H1 (cell line): Measurements from ENCODE around the gene TOP3B. TPM values are rescaled to one million over a fixed set of nuclear protein-coding genes. Genes with fewer than 3 reads are reported as not detected.

Experiments
- CTCF ChIA-PET: fragments of 300-600 bp; sonication (Branson Sonifier 250); formaldehyde crosslinking; loops from one replicate; lab custom pipeline; 2021; ENCODE audit not compliant: partially characterized antibody; lab: Charles Lee
- POLR2A ChIA-PET: fragments of 300-600 bp; sonication (Branson Sonifier 250); formaldehyde crosslinking; loops from one replicate; lab custom pipeline; 2021; ENCODE audit warnings: inconsistent platforms; ENCODE audit not compliant: partially characterized antibody; lab: Charles Lee
- DNase-seq, 2 experiments: peaks; one replicate each; pipeline versions ENCODE4 v3.0.0 to v3.0.0-alpha.2; 2010 to 2022; ENCODE audit warnings: low spot score in 2 of 2, low read depth in 1 of 2, mixed read lengths in 1 of 2
- FAIRE-seq: peaks from 2 replicates; lab custom pipeline; 2011; peaks lifted over from hg19 to GRCh38; lab: Jason Lieb, UNC
- H2AFZ ChIP-seq: 2 replicates; pipeline ENCODE4 v1.8.1; 2012; ENCODE audit warnings: low read length, inconsistent platforms
- H2AK5ac ChIP-seq: 2 replicates; pipeline ENCODE4 v1.6.1; 2013; ENCODE audit warnings: low read depth, low read length
- H2BK120ac ChIP-seq: replicated peaks from 2 replicates; pipeline ENCODE3; 2013; ENCODE audit warnings: low read depth, low read length, inconsistent platforms
- H2BK12ac ChIP-seq: 2 replicates; pipeline ENCODE4 v1.6.1; 2013; ENCODE audit warnings: low read depth, low read length
- H2BK15ac ChIP-seq: 2 replicates; pipeline ENCODE4 v1.6.1; 2013; ENCODE audit warnings: low read length
- H2BK20ac ChIP-seq: 2 replicates; pipeline ENCODE4 v1.6.1; 2013; ENCODE audit warnings: low read length
- H2BK5ac ChIP-seq: 2 replicates; pipeline ENCODE4 v1.6.1; 2013; ENCODE audit warnings: low read depth, low read length
- H3K14ac ChIP-seq: 2 replicates; pipeline ENCODE4 v1.6.1; 2013; ENCODE audit warnings: inconsistent platforms; ENCODE audit not compliant: insufficient read length
- H3K18ac ChIP-seq: 2 replicates; pipeline ENCODE4 v1.6.1; 2013; ENCODE audit warnings: low read length; ENCODE audit errors: extremely low read depth
- H3K23ac ChIP-seq: 2 replicates; pipeline ENCODE4 v1.6.1; 2013; ENCODE audit warnings: inconsistent platforms; ENCODE audit not compliant: insufficient read length
- H3K23me2 ChIP-seq: 2 replicates; pipeline ENCODE4 v1.6.1; 2013; ENCODE audit warnings: low read depth, low read length
- H3K27ac ChIP-seq: 2 replicates; pipeline ENCODE4 v1.6.1; 2011; ENCODE audit warnings: low read depth, low read length, inconsistent platforms
- H3K27me3 ChIP-seq, 4 experiments: replicated peaks in 1 of 4; 1 replicate in 1 of 4; 2 replicates in 3 of 4; pipeline versions ENCODE4 v1.6.1 to v1.8.1; 2011 to 2013; ENCODE audit warnings: low read length in 3 of 4, mild to moderate bottlenecking in 3 of 4, inconsistent platforms in 2 of 4, mixed read lengths in 2 of 4, moderate library complexity in 1 of 4; ENCODE audit not compliant: control insufficient read depth in 3 of 4, insufficient read depth in 3 of 4; ENCODE audit errors: extremely low read depth in 1 of 4
- H3K36me3 ChIP-seq, 4 experiments: 2 replicates each; pipeline versions ENCODE4 v1.6.1 to v1.8.1; 2011 to 2013; ENCODE audit warnings: mild to moderate bottlenecking in 4 of 4, low read length in 3 of 4, moderate library complexity in 2 of 4, control low read depth in 1 of 4, inconsistent platforms in 1 of 4; ENCODE audit not compliant: insufficient read depth in 4 of 4, control insufficient read depth in 2 of 4
- H3K4ac ChIP-seq: replicated peaks from 2 replicates; pipeline ENCODE3; 2013; ENCODE audit warnings: low read length, low read depth, mixed read lengths, inconsistent platforms; ENCODE audit not compliant: insufficient read length
- H3K4me1 ChIP-seq, 4 experiments: replicated peaks in 1 of 4; 1 replicate in 1 of 4; 2 replicates in 3 of 4; pipeline versions ENCODE4 v1.6.1 to v1.8.1; 2011 to 2013; ENCODE audit warnings: low read length in 3 of 4, inconsistent platforms in 2 of 4, mixed read lengths in 1 of 4; ENCODE audit not compliant: insufficient read depth in 4 of 4, control insufficient read depth in 3 of 4
- H3K4me2 ChIP-seq, 2 experiments: 2 replicates each; pipeline versions ENCODE4 v1.6.1 to v1.8.1; 2011 to 2013; ENCODE audit warnings: low read depth in 2 of 2, low read length in 2 of 2, control low read depth in 1 of 2, inconsistent platforms in 1 of 2, mild to moderate bottlenecking in 1 of 2; ENCODE audit not compliant: insufficient read depth in 1 of 2
- H3K4me3 ChIP-seq, 4 experiments: fragments of 200-600, 300-600 bp in 1 of 4; sonication (generic), shearing (Covaris generic), sonication (Bioruptor Twin) in 1 of 4; 2 replicates each; pipeline versions ENCODE4 v1.5.1 to v1.8.1; 2011 to 2016; ENCODE audit warnings: low read length in 4 of 4, low read depth in 3 of 4, control low read depth in 2 of 4, inconsistent platforms in 2 of 4, mild to moderate bottlenecking in 2 of 4, mixed read lengths in 1 of 4, moderate library complexity in 1 of 4; ENCODE audit not compliant: insufficient read depth in 2 of 4; ENCODE audit errors: extremely low read depth in 1 of 4
- H3K56ac ChIP-seq: replicated peaks from 2 replicates; pipeline ENCODE3; 2013; ENCODE audit warnings: low read depth, mild to moderate bottlenecking, mixed read lengths, low read length, inconsistent platforms; ENCODE audit not compliant: insufficient read length
- H3K79me1 ChIP-seq: 2 replicates; pipeline ENCODE4 v1.6.1; 2013; ENCODE audit warnings: low read depth, low read length, control low read depth
- H3K79me2 ChIP-seq, 2 experiments: 2 replicates each; pipeline versions ENCODE4 v1.6.1 to v1.8.1; 2012 to 2013; ENCODE audit warnings: low read length in 2 of 2, mild to moderate bottlenecking in 2 of 2, inconsistent platforms in 1 of 2; ENCODE audit not compliant: insufficient read depth in 2 of 2, control insufficient read depth in 1 of 2
- H3K9ac ChIP-seq, 4 experiments: replicated peaks in 1 of 4; 1 replicate in 1 of 4; 2 replicates in 3 of 4; pipeline versions ENCODE4 v1.6.1 to v1.8.1; 2011 to 2013; ENCODE audit warnings: low read depth in 3 of 4, low read length in 3 of 4, control low read depth in 2 of 4, mild to moderate bottlenecking in 2 of 4, moderate library complexity in 2 of 4, inconsistent platforms in 1 of 4; ENCODE audit errors: extremely low read depth in 1 of 4
- H3K9me3 ChIP-seq, 2 experiments: 2 replicates each; pipeline versions ENCODE4 v1.6.1 to v1.8.1; 2012 to 2013; ENCODE audit warnings: mild to moderate bottlenecking in 2 of 2, moderate library complexity in 2 of 2, control low read depth in 1 of 2, inconsistent platforms in 1 of 2, low read depth in 1 of 2, low read length in 1 of 2, mixed read lengths in 1 of 2; ENCODE audit not compliant: insufficient read depth in 2 of 2
- H4K20me1 ChIP-seq, 2 experiments: replicated peaks in 1 of 2; 2 replicates each; pipeline versions ENCODE3 to v1.8.1; 2011 to 2013; ENCODE audit warnings: inconsistent platforms in 2 of 2, low read length in 2 of 2, mild to moderate bottlenecking in 1 of 2; ENCODE audit not compliant: insufficient read depth in 2 of 2, control insufficient read depth in 1 of 2
- H4K5ac ChIP-seq: 2 replicates; pipeline ENCODE4 v1.6.1; 2013; ENCODE audit warnings: low read length, low read depth, mixed read lengths, inconsistent platforms; ENCODE audit not compliant: insufficient read length
- H4K8ac ChIP-seq: 2 replicates; pipeline ENCODE4 v1.8.0; 2013; ENCODE audit warnings: mild to moderate bottlenecking, moderate library complexity, low read length, inconsistent platforms; ENCODE audit not compliant: insufficient read depth; ENCODE audit errors: extremely low read depth
- H4K91ac ChIP-seq: replicated peaks from 2 replicates; pipeline ENCODE3; 2013; ENCODE audit warnings: low read length, mixed read lengths, inconsistent platforms; ENCODE audit not compliant: insufficient read length
- CTBP2 ChIP-seq: IDR thresholded peaks from 2 replicates; pipeline ENCODE4 v1.7.0; 2011; ENCODE audit warnings: borderline replicate concordance, mild to moderate bottlenecking, moderate library complexity, mixed read lengths, low read length; ENCODE audit not compliant: insufficient read depth, insufficient read length
- EP300 ChIP-seq, 2 experiments: IDR thresholded peaks; 1 replicate in 1 of 2; 2 replicates in 1 of 2; pipeline ENCODE4 v1.6.1; 2011 to 2012; ENCODE audit warnings: low read depth in 2 of 2, low read length in 2 of 2, mild to moderate bottlenecking in 2 of 2, borderline replicate concordance in 1 of 2, inconsistent platforms in 1 of 2, moderate library complexity in 1 of 2
- FOSL1 ChIP-seq: IDR thresholded peaks from 2 replicates; pipeline ENCODE4 v1.6.1; 2011; ENCODE audit warnings: mild to moderate bottlenecking, low read depth, low read length, moderate library complexity; ENCODE audit not compliant: insufficient read depth
- GTF2F1 ChIP-seq: IDR thresholded peaks from 2 replicates; pipeline ENCODE4 v1.6.1; 2012; ENCODE audit warnings: low read depth, low read length, improper control_type of control experiment, borderline replicate concordance
- MAFK ChIP-seq: IDR thresholded peaks from 2 replicates; pipeline ENCODE4 v1.6.1; 2012; ENCODE audit warnings: low read depth, mild to moderate bottlenecking, improper control_type of control experiment, low read length
- ZNF274 ChIP-seq: IDR thresholded peaks from 2 replicates; pipeline ENCODE4 v1.7.0; 2012; ENCODE audit warnings: low read length, borderline replicate concordance; ENCODE audit errors: extremely low read depth
- whole genome bisulfite sequencing, 2 experiments: shearing (Covaris generic) in 1 of 2; methylation state at CpG; one replicate each; pipeline versions ENCODE4 v1.1.6 to v1.1.7; 2013 to 2015; ENCODE audit warnings: low lambda C conversion rate in 2 of 2, mixed read lengths in 2 of 2, inconsistent platforms in 1 of 2, low coverage in 1 of 2, missing lambda C conversion rate in 1 of 2; ENCODE audit not compliant: insufficient replicate concordance in 2 of 2, insufficient coverage in 1 of 2, insufficient read length in 1 of 2; ENCODE audit errors: extremely low coverage in 1 of 2, missing lambda C conversion rate in 1 of 2; 5-methylcytosine and 5-hydroxymethylcytosine counted together
- polyA plus RNA-seq, 7 experiments: library from polyadenylated mRNA; depleted of rRNA in 3 of 7; stranded (reverse) in 5 of 7; unstranded in 2 of 7; fragments of >200 nt in 5 of 7; fragments of 200-250 nt in 2 of 7; gene quantifications; 1 replicate in 5 of 7; 2 replicates in 1 of 7; 4 replicates in 1 of 7; pipeline versions ENCODE4 v1.2.1 to v1.2.3, GENCODE V29; 2011 to 2013; ENCODE audit warnings: missing spikeins in 2 of 7, mixed read lengths in 2 of 7
- total RNA-seq: library from RNA; stranded (reverse); fragmentation: NEBNext Ultra II Directional; extraction: Animal tissue kit (Norgen Biotek cat#: 25700); gene quantifications from 2 replicates; pipeline ENCODE4 v1.2.1, GENCODE V29; 2021

Gene TOP3B
- total and polyA plus RNA-seq, 2 of the 8 experiments (the other 6 are each of a cell fraction or from before 2014, with no cell fraction given): 30.4 to 52.8 TPM

DNA sequence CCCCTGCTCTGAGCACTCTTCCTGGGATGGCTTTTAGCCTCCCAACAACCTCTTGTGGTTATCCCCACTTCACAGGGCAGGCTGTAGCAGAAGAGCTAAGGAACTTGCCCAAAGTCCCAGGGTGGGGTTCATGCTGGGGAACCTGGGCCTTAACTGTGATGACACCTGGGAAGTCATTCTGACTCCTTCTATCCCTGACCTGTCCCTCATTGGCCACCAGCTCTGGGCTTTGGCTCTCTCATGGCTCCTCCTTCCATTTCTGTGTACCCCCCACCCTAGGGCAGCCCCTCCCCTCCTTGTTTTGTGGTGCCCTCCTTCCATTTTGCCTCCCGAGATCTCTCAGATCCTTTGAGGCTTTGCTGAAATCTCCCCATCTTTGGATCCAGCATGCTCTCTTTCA lies 32.6 kb downstream of the TOP3B start:
- no peak overlapping the region for H2BK15ac ChIP-seq
- H4K20me1 ChIP-seq: peaks cover 2 to 11% of the 10 kb centered on the region in 2 experiments
- H3K36me3 ChIP-seq: no peaks in the 10 kb centered on the region
- H3K9me3 ChIP-seq: no peaks in the 10 kb centered on the region
- H3K9ac ChIP-seq: no peak overlapping the region
- ChIA-PET POLR2A (interaction anchor here (1.1 to 1.4 kb wide), 3 partner anchors 10 to 32 kb away, joined by 3 to 4 read pairs (median 3); no protein-coding TSS in a partner anchor), CTCF (interaction anchor here (0.6 to 8.0 kb wide), 6 partner anchors 8 to 240 kb away, joined by 4 to 60 read pairs (median 4); no protein-coding TSS in a partner anchor)
- no peak overlapping the region for H4K5ac ChIP-seq
- 0 out of 2 replicates have a peak overlapping the region, but pooled peaks have one; percentile 42 for H4K8ac ChIP-seq
- H3K14ac ChIP-seq: no peak overlapping the region
- H2BK20ac ChIP-seq: no peak overlapping the region
- no peak overlapping the region for H3K23ac ChIP-seq
- H3K4me2 ChIP-seq: no peak overlapping the region
- H2BK5ac ChIP-seq: no peak overlapping the region
- H3K4me3 ChIP-seq: no peak overlapping the region
- H4K91ac ChIP-seq: no peak overlapping the region
- no peak overlapping the region for H2AK5ac ChIP-seq
- no peak overlapping the region for H2AFZ ChIP-seq
- H2BK120ac ChIP-seq: no peak overlapping the region
- peaks cover 0 to 13% (median 8%) of the 10 kb centered on the region in 4 experiments; a peak in 5 of 7 replicates for H3K4me1 ChIP-seq
- no peaks in the 10 kb centered on the region; the same call in 1 of the 2 replicates for H3K23me2 ChIP-seq
- H3K18ac ChIP-seq: no peak overlapping the region
- H3K56ac ChIP-seq: no peak overlapping the region
- H3K27ac ChIP-seq: no peak overlapping the region
- DNase-seq: no peak
- H2BK12ac ChIP-seq: no peak overlapping the region
- 63% methylated on average over 1 of the region's 1 CpG; no CpG with 5 or more reads in 1 of the 2 experiments for WGBS, 2 experiments
- H3K4ac ChIP-seq: no peak overlapping the region
- H3K79me2 ChIP-seq: no peaks in the 10 kb centered on the region
- H3K27me3 ChIP-seq: peaks cover 0 to 17% (median 6%) of the 10 kb centered on the region in 4 experiments; a peak in 4 of 7 replicates
- no peak for FAIRE-seq
- H3K79me1 ChIP-seq: no peaks in the 10 kb centered on the region; the same call in 1 of the 2 replicates
- TF ChIP-seq EP300 (IDR thresholded peaks at IDR 0.05; ENCODE audit: borderline replicate concordance in 1 of 2, low read depth in 2 of 2, low read length in 2 of 2) (no peak), ZNF274 (no peak), CTBP2 (no peak), MAFK (no peak), GTF2F1 (no peak), FOSL1 (no peak)
